ENCODE measurements around the gene LSM10.

Gene LSM10

DNA sequence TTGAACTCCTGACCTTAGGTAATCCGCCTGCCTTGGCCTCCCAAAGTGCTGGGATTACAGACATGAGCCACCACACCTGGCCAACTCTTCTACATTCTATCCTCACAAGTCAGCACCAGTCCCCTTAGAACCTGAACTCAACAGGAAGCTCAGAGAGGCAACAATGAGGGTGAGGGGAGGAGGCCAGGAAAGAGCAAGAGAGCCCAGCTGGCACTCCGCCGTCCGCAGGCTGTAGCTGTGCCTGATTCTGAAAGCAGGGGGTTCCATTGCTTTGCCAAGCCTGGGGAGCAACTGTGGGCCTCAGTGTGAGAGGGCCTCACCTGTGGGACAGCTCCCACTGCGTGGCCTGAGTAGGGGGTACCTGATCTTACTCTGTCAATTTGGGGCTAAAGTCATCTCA is 30.6 kb downstream of the LSM10 start:
- peaks cover 11% of the 10 kb centered on the region for H3K36me3 ChIP-seq (ENCODE audit: insufficient read depth, low read length)
- no peak overlapping the region for H3K4me3 ChIP-seq (ENCODE audit: low read length)
- H2AFZ ChIP-seq (ENCODE audit: low read depth, low read length) = no peak overlapping the region
- peaks cover 10% of the 10 kb centered on the region for H3K4me1 ChIP-seq (ENCODE audit: insufficient read depth, low read length)
- H3K27me3 ChIP-seq (ENCODE audit: insufficient read depth, low read length) = no peaks in the 10 kb centered on the region
- no peaks in the 10 kb centered on the region for H3K9me3 ChIP-seq (ENCODE audit: low read length)

DNA sequence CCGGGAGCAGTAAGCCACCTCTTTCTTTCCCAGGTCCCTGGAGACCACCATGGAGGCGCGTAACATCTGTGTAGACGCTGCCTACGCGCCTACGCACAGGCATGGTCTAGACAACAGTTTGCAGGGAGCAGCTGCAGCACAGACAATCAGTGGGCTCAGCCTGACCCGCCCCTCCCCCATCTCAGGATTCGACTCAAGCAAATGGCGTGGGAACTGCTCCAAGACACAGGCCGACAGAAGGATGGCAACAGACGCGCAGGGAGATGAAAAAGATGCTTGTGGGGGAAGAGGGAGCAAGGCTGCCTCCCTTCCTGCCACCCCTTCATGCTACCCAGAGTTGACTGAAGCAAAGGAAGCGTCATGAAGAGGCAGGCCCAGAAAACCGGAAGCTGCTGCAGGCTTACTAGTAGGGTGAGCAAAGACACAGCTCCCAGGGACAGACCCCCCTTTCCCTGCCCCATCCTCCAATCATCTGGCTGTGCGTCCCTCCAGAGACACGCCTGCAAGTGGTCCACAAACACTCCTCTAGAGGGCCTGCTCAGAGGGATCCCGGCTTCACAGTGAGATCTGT is 31.5 kb downstream of the LSM10 start:
- H3K9me3 ChIP-seq (ENCODE audit: low read length) = no peaks in the 10 kb centered on the region
- no peaks in the 10 kb centered on the region for H3K27me3 ChIP-seq (ENCODE audit: insufficient read depth, low read length)
- H3K4me1 ChIP-seq (ENCODE audit: insufficient read depth, low read length) = peaks cover 10% of the 10 kb centered on the region
- no peak overlapping the region for H3K4me3 ChIP-seq (ENCODE audit: low read length)
- no peak overlapping the region for H2AFZ ChIP-seq (ENCODE audit: low read depth, low read length)
- peaks cover 14% of the 10 kb centered on the region for H3K36me3 ChIP-seq (ENCODE audit: insufficient read depth, low read length)

DNA sequence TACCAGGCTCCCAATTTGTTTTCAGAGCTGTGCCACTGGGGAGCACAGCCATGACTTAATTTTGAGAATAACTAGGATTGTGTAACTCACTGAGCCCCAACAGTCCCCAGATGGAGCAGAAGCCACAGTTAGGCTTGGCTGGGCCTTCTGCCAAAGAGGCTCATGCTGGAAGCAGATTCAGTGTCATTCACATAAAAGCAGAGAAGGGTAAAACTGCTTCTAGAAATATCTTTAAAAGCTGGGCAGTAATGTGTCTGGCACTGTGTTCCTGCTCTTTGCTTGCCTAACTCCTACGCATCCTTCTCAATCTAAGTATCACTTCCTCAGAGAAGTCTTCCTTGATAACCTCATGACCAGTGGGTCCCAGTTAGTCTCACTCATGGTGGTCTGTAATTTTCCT is 32.3 kb downstream of the LSM10 start:
- Histone ChIP-seq H3K4me3 (ENCODE audit: low read length) (no peak overlapping the region), H3K36me3 (ENCODE audit: insufficient read depth, low read length) (peaks cover 17% of the 10 kb centered on the region), H2AFZ (ENCODE audit: low read depth, low read length) (no peak overlapping the region), H3K4me1 (ENCODE audit: insufficient read depth, low read length) (peaks cover 10% of the 10 kb centered on the region), H3K27me3 (ENCODE audit: insufficient read depth, low read length) (no peaks in the 10 kb centered on the region), H3K9me3 (ENCODE audit: low read length) (no peaks in the 10 kb centered on the region)

DNA sequence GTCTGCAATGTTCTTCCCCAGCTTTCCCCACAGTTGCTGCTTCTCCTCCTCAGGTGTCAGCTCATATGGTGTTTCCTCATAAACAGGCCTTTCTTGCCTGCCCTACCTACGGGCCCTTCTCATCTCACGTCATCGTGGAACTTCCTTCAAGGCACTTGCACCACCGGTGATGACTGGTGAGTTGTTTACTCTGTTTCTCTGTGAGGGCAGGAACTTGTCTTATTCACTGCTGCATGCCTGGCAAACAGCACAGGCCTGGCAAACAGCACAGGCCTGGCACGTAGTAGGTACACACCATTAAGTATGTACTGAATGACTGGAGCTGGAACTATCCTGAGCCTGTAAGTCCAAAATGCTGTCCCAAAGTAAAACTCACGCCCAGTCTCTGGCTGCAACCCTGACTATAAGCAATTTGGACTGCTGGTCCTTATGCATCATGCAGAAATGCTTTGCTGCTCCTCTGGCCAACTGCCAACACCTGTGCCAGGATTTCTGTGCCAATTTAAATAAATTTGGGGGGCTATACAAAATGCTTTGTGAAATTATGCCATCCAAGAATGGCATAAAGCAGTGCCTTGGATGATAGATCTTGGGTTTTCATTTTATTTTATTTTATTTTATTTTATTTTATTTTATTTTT is 37.7 kb downstream of the LSM10 start:
- Histone ChIP-seq H3K4me3 (ENCODE audit: low read length) (no peak overlapping the region), H3K9me3 (ENCODE audit: low read length) (no peaks in the 10 kb centered on the region), H3K36me3 (ENCODE audit: insufficient read depth, low read length) (peaks cover 52% of the 10 kb centered on the region), H3K4me1 (ENCODE audit: insufficient read depth, low read length) (no peaks in the 10 kb centered on the region), H2AFZ (ENCODE audit: low read depth, low read length) (no peak overlapping the region), H3K27me3 (ENCODE audit: insufficient read depth, low read length) (no peaks in the 10 kb centered on the region)

DNA sequence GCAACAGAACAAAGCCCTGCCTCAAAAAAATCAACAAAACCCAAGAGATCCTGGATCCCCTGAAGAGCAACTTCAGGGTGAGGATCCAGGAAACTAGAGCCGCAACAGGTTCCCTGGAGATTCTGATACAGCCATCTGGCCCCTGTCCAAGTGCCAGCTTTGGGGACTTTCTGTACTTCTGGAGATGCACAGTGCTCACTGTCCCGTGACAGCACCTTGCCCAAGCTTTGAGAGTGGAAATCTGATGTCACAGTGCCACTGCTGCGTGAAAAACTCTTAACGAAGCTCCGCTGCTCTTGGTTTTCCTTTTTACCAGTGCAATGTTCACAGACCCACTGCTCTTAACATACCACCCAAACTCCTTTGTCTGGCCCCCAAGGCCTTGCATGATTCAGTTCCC is 38.3 kb downstream of the LSM10 start:
- no peak overlapping the region for H3K4me3 ChIP-seq (ENCODE audit: low read length)
- no peak overlapping the region for H2AFZ ChIP-seq (ENCODE audit: low read depth, low read length)
- no peaks in the 10 kb centered on the region for H3K4me1 ChIP-seq (ENCODE audit: insufficient read depth, low read length)
- H3K9me3 ChIP-seq (ENCODE audit: low read length) = no peaks in the 10 kb centered on the region
- H3K27me3 ChIP-seq (ENCODE audit: insufficient read depth, low read length) = no peaks in the 10 kb centered on the region
- H3K36me3 ChIP-seq (ENCODE audit: insufficient read depth, low read length) = peaks cover 59% of the 10 kb centered on the region

- Histone ChIP-seq H2AFZ (ENCODE audit: low read depth, low read length) (no peak overlapping the region), H3K4me1 (ENCODE audit: insufficient read depth, low read length) (no peaks in the 10 kb centered on the region), H3K27me3 (ENCODE audit: insufficient read depth, low read length) (no peaks in the 10 kb centered on the region), H3K9me3 (ENCODE audit: low read length) (no peaks in the 10 kb centered on the region), H3K4me3 (ENCODE audit: low read length) (no peak overlapping the region), H3K36me3 (ENCODE audit: insufficient read depth, low read length) (peaks cover 65% of the 10 kb centered on the region)
These were observed 39.1 kb downstream of the LSM10 start for GRCh38 chr1:36358514-36359084.

DNA sequence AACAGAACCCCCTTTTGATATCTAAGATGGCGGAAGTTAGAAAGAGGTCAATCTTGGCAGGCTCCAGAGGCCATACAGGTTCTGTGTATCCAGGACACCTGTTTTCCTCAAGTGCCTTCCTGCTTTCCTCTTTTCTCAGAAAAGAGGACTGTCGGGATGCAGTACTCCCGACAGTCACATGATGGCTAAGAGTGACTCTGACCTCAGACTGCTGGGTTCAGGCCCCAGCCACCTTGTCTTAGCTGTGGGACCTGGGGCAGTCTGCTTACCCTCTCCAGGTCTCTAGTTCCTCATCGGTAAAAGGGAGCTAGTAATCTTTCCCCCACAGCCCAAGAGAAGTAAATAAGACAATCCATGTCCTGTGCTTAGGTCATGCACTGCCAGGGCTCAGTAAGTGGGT is 41.9 kb downstream of the LSM10 start:
- H3K4me1 ChIP-seq (ENCODE audit: insufficient read depth, low read length) = peaks cover 26% of the 10 kb centered on the region
- no peak overlapping the region for H2AFZ ChIP-seq (ENCODE audit: low read depth, low read length)
- no peak overlapping the region for H3K4me3 ChIP-seq (ENCODE audit: low read length)
- no peaks in the 10 kb centered on the region for H3K9me3 ChIP-seq (ENCODE audit: low read length)
- no peaks in the 10 kb centered on the region for H3K27me3 ChIP-seq (ENCODE audit: insufficient read depth, low read length)
- H3K36me3 ChIP-seq (ENCODE audit: insufficient read depth, low read length) = peaks cover 63% of the 10 kb centered on the region

DNA sequence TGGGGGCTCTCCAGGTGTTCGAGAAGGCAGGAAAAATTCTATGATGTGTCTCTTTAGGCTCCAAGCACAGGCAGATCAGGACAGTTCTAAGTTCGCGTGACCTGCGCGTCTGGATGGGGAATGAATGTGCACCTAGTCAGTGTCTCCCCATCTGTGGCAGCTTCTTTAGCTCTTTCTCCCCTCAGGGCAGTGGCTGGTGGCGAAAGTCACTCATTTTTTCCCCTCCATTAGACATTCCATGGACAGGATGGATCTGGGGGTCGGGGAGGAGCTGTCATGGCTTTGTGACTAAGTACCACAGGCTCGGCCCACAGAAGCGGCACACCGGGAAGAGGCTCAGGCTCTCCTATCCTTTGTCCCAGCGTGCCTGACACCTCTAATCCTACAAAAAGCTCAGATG is 43.2 kb downstream of the LSM10 start:
- peaks cover 29% of the 10 kb centered on the region for H3K4me1 ChIP-seq (ENCODE audit: insufficient read depth, low read length)
- peaks cover 56% of the 10 kb centered on the region for H3K36me3 ChIP-seq (ENCODE audit: insufficient read depth, low read length)
- no peak overlapping the region for H2AFZ ChIP-seq (ENCODE audit: low read depth, low read length)
- H3K9me3 ChIP-seq (ENCODE audit: low read length) = no peaks in the 10 kb centered on the region
- H3K4me3 ChIP-seq (ENCODE audit: low read length) = no peak overlapping the region
- no peaks in the 10 kb centered on the region for H3K27me3 ChIP-seq (ENCODE audit: insufficient read depth, low read length)

DNA sequence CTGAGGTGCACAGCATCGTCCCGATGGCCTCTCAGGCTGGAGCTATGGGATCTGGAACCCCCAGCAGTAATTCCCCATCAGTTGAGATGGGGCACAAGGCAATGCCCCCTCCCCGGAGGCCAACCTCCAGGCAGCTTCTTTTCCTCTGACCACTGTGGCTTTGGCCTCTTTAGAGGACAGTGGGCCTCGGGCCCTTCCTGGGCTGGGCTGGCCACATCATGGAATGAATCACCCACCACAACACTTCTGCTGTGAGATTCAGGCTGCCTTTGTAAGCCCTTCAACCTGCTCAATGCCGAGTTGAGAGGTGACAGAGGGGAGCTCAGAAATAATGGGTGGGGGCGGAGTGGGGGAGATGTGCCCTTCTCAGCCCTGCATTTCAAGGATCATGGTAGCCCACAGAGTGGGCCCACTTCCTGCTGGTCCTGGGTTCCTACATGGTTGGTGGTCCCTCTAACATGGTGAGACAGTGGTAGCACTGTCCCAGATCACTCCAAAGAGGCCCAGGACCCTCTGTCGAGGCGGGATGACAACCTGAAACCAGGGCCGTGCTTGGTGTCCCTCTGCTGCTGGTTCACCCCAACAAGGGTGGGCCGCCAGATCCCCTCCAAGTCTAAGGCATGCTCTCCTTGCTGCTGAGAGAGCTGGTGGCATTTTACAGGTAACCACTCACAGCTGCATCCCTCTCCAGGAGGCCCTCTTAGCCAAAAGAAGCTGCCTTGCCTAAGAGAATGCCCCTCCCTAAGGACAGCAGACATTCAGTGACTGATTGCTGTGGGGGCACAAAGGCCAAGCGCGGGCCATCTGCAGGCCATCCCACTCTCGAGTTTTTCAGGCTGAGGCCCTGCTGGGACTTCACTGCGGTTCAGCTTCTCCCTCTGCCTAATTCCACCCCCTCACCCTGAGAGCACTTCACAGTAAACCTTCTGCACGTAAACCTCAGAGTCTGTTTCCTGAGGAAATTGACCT is 44.5 kb downstream of the LSM10 start:
- Histone ChIP-seq H3K27me3 (ENCODE audit: insufficient read depth, low read length) (no peaks in the 10 kb centered on the region), H2AFZ (ENCODE audit: low read depth, low read length) (no peak overlapping the region), H3K9me3 (ENCODE audit: low read length) (no peaks in the 10 kb centered on the region), H3K4me3 (ENCODE audit: low read length) (no peak overlapping the region), H3K36me3 (ENCODE audit: insufficient read depth, low read length) (peaks cover 55% of the 10 kb centered on the region), H3K4me1 (ENCODE audit: insufficient read depth, low read length) (peaks cover 29% of the 10 kb centered on the region)

- Histone ChIP-seq H3K4me1 (ENCODE audit: insufficient read depth, low read length) (peaks cover 29% of the 10 kb centered on the region), H3K27me3 (ENCODE audit: insufficient read depth, low read length) (no peaks in the 10 kb centered on the region), H3K4me3 (ENCODE audit: low read length) (no peak overlapping the region), H3K36me3 (ENCODE audit: insufficient read depth, low read length) (peaks cover 53% of the 10 kb centered on the region), H3K9me3 (ENCODE audit: low read length) (no peaks in the 10 kb centered on the region), H2AFZ (ENCODE audit: low read depth, low read length) (no peak overlapping the region)
These were observed 45.4 kb downstream of the LSM10 start for GRCh38 chr1:36352125-36352909.

DNA sequence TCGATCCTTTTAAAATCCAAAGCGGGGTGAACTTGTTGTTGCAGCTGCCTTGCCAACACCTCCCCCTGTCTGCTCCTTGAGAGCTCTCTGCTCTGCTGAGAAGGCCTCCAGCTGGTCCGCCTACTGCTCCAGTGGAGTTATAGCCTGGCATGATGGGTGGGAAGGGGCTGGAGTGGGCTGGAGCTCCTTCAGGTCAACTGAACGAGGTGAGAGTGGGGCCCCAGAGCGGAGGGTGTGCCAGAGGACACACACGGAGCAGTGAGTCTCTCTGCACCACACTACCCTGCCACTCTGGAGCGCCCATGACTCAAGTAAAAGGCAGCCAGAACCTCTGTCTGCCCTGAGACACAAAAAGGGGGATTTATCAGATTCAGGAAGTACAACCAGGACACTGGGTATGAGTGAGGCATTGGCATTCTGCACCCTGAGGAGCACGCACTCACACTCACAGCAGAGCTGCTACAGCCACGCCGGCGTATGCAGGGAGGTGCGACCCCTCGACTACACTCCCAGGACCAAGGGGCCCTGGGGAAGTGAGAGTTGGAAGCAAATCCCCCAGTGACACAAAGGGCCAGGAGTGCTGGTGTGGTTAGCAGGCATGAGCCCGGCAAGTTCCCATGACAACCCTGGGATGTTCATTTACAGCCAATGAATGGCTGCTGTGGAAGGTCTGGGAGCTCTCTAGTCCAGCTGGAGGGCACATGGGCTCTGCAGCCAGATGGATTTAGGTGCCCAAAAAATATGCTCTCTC is 46.3 kb downstream of the LSM10 start:
- Histone ChIP-seq H2AFZ (ENCODE audit: low read depth, low read length) (no peak overlapping the region), H3K36me3 (ENCODE audit: insufficient read depth, low read length) (peaks cover 56% of the 10 kb centered on the region), H3K9me3 (ENCODE audit: low read length) (no peaks in the 10 kb centered on the region), H3K4me3 (ENCODE audit: low read length) (no peak overlapping the region), H3K4me1 (ENCODE audit: insufficient read depth, low read length) (peaks cover 29% of the 10 kb centered on the region), H3K27me3 (ENCODE audit: insufficient read depth, low read length) (no peaks in the 10 kb centered on the region)

GRCh38 chr1:36350659-36351226 is 47.0 kb downstream of the LSM10 start:
- H3K36me3 ChIP-seq (ENCODE audit: insufficient read depth, low read length) = peaks cover 56% of the 10 kb centered on the region
- peaks cover 29% of the 10 kb centered on the region for H3K4me1 ChIP-seq (ENCODE audit: insufficient read depth, low read length)

More at GRCh38 chr1:36350659-36351226, 47.0 kb downstream of the LSM10 start:
- Histone ChIP-seq H3K9me3 (ENCODE audit: low read length) (no peaks in the 10 kb centered on the region), H2AFZ (ENCODE audit: low read depth, low read length) (no peak overlapping the region), H3K27me3 (ENCODE audit: insufficient read depth, low read length) (no peaks in the 10 kb centered on the region), H3K4me3 (ENCODE audit: low read length) (no peak overlapping the region)

All from neuron (in vitro differentiated cells).